NOMO-1 (cell line): ENCODE results near the gene UCN2.
"Not testable (repeated sequence)": the region's sequence is repeated elsewhere in the genome, so short reads cannot be mapped to it uniquely, and the experiment has no call there.

Source experiments
- DNase-seq, 2 experiments: peaks; one replicate each; lab custom pipeline; 2025; ENCODE audit not compliant: unreplicated experiment in 2 of 2; lab: John Stamatoyannopoulos, UW

The UCN2 gene

GRCh38 chr3:48543271-48543866 is 20.2 kb downstream of the UCN2 start:
- no peak for DNase-seq

GRCh38 chr3:48538451-48538850 is 25.1 kb downstream of the UCN2 start:
- DNase-seq: no peak

GRCh38 chr3:48536785-48537184 is 26.8 kb downstream of the UCN2 start:
- DNase-seq: no peak

GRCh38 chr3:48536116-48536515 is 27.5 kb downstream of the UCN2 start:
- DNase-seq: no peak

- no peak for DNase-seq
These were observed 28.0 kb downstream of the UCN2 start for GRCh38 chr3:48535578-48535977.

- no peak for DNase-seq
These were observed 30.6 kb downstream of the UCN2 start for GRCh38 chr3:48532977-48533337.

GRCh38 chr3:48532271-48532976 is 31.2 kb downstream of the UCN2 start:
- DNase-seq: peak in 1 of 2 experiments; percentile 30

GRCh38 chr3:48530701-48531100 is 32.9 kb downstream of the UCN2 start:
- not testable (repeated sequence) for DNase-seq

- peak; percentile 53 to 87 for DNase-seq
These were observed 34.8 kb downstream of the UCN2 start for GRCh38 chr3:48528754-48529153.

GRCh38 chr3:48528048-48528447 is 35.5 kb downstream of the UCN2 start:
- DNase-seq: peak; percentile 65 to 86

- DNase-seq: no peak
These were observed 38.6 kb downstream of the UCN2 start for GRCh38 chr3:48524970-48525369.

- no peak for DNase-seq
These were observed 41.9 kb downstream of the UCN2 start for GRCh38 chr3:48521635-48522034.

GRCh38 chr3:48519277-48519643 is 44.3 kb downstream of the UCN2 start:
- no peak for DNase-seq

- no peak for DNase-seq
These were observed 44.8 kb downstream of the UCN2 start for GRCh38 chr3:48518638-48519276.

- DNase-seq: no peak
These were observed 45.5 kb downstream of the UCN2 start for GRCh38 chr3:48518069-48518468.

- DNase-seq: no peak
These were observed 47.0 kb downstream of the UCN2 start for GRCh38 chr3:48516571-48516970.

GRCh38 chr3:48514431-48515227 is 49.0 kb downstream of the UCN2 start:
- no peak for DNase-seq
